HCT116 (cell line): ENCODE measurements around the gene JPH3.

Experiments used
- CTCF ChIP-seq, 3 experiments: fragments of 200-600 bp in 1 of 3; sonication (generic) in 1 of 3; IDR thresholded peaks in 2 of 3; conservative IDR thresholded peaks in 1 of 3; 2 replicates each; pipeline ENCODE4 v1.5.1; 2012 to 2017; ENCODE audit warnings: low read depth in 2 of 3, low read length in 2 of 3, antibody characterized with exemption in 1 of 3, borderline replicate concordance in 1 of 3, control low read depth in 1 of 3, mild to moderate bottlenecking in 1 of 3, mixed read lengths in 1 of 3, mixed run types in 1 of 3, moderate library complexity in 1 of 3; ENCODE audit not compliant: insufficient read depth in 1 of 3
- FOSL1 ChIP-seq: IDR thresholded peaks from 2 replicates; pipeline ENCODE4 v1.6.1; 2012; ENCODE audit warnings: low read depth
- JUND ChIP-seq: IDR thresholded peaks from 2 replicates; pipeline ENCODE4 v1.6.1; 2012
- MAX ChIP-seq: IDR thresholded peaks from 2 replicates; pipeline ENCODE4 v1.6.1; 2012
- POLR2A ChIP-seq: IDR thresholded peaks from 2 replicates; pipeline ENCODE4 v1.7.0; 2011; ENCODE audit warnings: borderline replicate concordance; ENCODE audit not compliant: insufficient read depth, insufficient read length; ENCODE audit errors: extremely low read depth
- RAD21 ChIP-seq: IDR thresholded peaks from 2 replicates; pipeline ENCODE4 v1.6.1; 2012; ENCODE audit warnings: low read depth, mild to moderate bottlenecking
- SRF ChIP-seq: IDR thresholded peaks from 2 replicates; pipeline ENCODE4 v1.6.1; 2012; ENCODE audit warnings: low read depth
- TCF7L2 ChIP-seq: IDR thresholded peaks from 2 replicates; pipeline ENCODE4 v1.7.0; 2011; ENCODE audit warnings: borderline replicate concordance, inconsistent platforms; ENCODE audit not compliant: insufficient read depth, insufficient read length; ENCODE audit errors: extremely low read depth
- YY1 ChIP-seq: IDR thresholded peaks from 2 replicates; pipeline ENCODE4 v1.6.1; 2011; ENCODE audit warnings: low read length, low read depth, moderate library complexity, mild to moderate bottlenecking; ENCODE audit not compliant: insufficient replicate concordance; ENCODE audit errors: extremely low read depth
- ZBTB33 ChIP-seq: IDR thresholded peaks from 2 replicates; pipeline ENCODE4 v1.6.1; 2011; ENCODE audit warnings: mild to moderate bottlenecking, low read length, moderate library complexity; ENCODE audit not compliant: insufficient replicate concordance; ENCODE audit errors: extremely low read depth
- ZNF274 ChIP-seq: fragments of 200-500 bp; sonication (Bioruptor generic); IDR thresholded peaks from 2 replicates; pipeline ENCODE4 v1.6.1; 2014; ENCODE audit warnings: mild to moderate bottlenecking, low read depth, low read length, inconsistent platforms

- TF ChIP-seq ZBTB33 (no peak), ZNF274 (no peak), FOSL1 (no peak), JUND (no peak), POLR2A (no peak), SRF (no peak), YY1 (no peak), CTCF (IDR thresholded peaks at IDR 0.05 in 2 of 3, conservative IDR thresholded peaks at IDR 0.05 in 1 of 3; ENCODE audit: borderline replicate concordance in 1 of 3, insufficient read depth in 1 of 3, low read depth in 2 of 3, low read length in 2 of 3) (no peak), TCF7L2 (no peak), MAX (no peak), RAD21 (no peak)
Measured at GRCh38 chr16:87707714-87708580, 105.6 kb downstream of the JPH3 start.
